ENCODE data around the gene WNK1.
"Not testable (repeated sequence)": the region's sequence is repeated elsewhere in the genome, so short reads cannot be mapped to it uniquely, and the experiment has no call there.

The WNK1 gene

GRCh38 chr12:779745-780734, 27.7 kb downstream of the WNK1 start:
- DNase-seq (ENCODE audit: low spot score): peak; percentile 41

GRCh38 chr12:780750-781379, 28.5 kb downstream of the WNK1 start:
- DNase-seq (ENCODE audit: low spot score): peak; percentile 23

GRCh38 chr12:785706-786105, 33.3 kb downstream of the WNK1 start:
- DNase-seq (ENCODE audit: low spot score): no peak

GRCh38 chr12:788288-788687, 35.9 kb downstream of the WNK1 start:
- no peak for DNase-seq (ENCODE audit: low spot score)

- not testable (repeated sequence) for DNase-seq (ENCODE audit: low spot score)
These were observed 36.4 kb downstream of the WNK1 start for GRCh38 chr12:788762-789161.

GRCh38 chr12:789852-790563, 37.6 kb downstream of the WNK1 start:
- DNase-seq (ENCODE audit: low spot score): no peak

GRCh38 chr12:790608-791007, 38.2 kb downstream of the WNK1 start:
- no peak for DNase-seq (ENCODE audit: low spot score)

GRCh38 chr12:793037-793436, 40.7 kb downstream of the WNK1 start:
- DNase-seq (ENCODE audit: low spot score): no peak

GRCh38 chr12:793711-794110, 41.3 kb downstream of the WNK1 start:
- DNase-seq (ENCODE audit: low spot score): no peak

- peak; percentile 56 for DNase-seq (ENCODE audit: low spot score)
These were observed 42.9 kb downstream of the WNK1 start for GRCh38 chr12:795305-795704.

- DNase-seq (ENCODE audit: low spot score): no peak
These were observed 48.0 kb downstream of the WNK1 start for GRCh38 chr12:800401-800800.

- DNase-seq (ENCODE audit: low spot score): no peak
These were observed 50.1 kb downstream of the WNK1 start for GRCh38 chr12:802242-803120.

- no peak for DNase-seq (ENCODE audit: low spot score)
These were observed 52.7 kb downstream of the WNK1 start for GRCh38 chr12:805022-805632.

- peak; percentile 40 for DNase-seq (ENCODE audit: low spot score)
These were observed 53.9 kb downstream of the WNK1 start for GRCh38 chr12:806200-806791.

GRCh38 chr12:807041-807735, 54.8 kb downstream of the WNK1 start:
- DNase-seq (ENCODE audit: low spot score): no peak

- DNase-seq (ENCODE audit: low spot score): peak; percentile 87
These were observed 57.7 kb downstream of the WNK1 start for GRCh38 chr12:810116-810515.

- DNase-seq (ENCODE audit: low spot score): peak; percentile 71
These were observed 58.5 kb downstream of the WNK1 start for GRCh38 chr12:810671-811415.

GRCh38 chr12:812950-813349, 60.6 kb downstream of the WNK1 start:
- DNase-seq (ENCODE audit: low spot score): peak; percentile 61

GRCh38 chr12:817456-817855, 65.1 kb downstream of the WNK1 start:
- DNase-seq (ENCODE audit: low spot score): not testable (repeated sequence)

Data from hematopoietic multipotent progenitor cell treated with erythropoietin and hydrocortisone succinate and interleukin-3 and kit ligand, for 17 days (in vitro differentiated cells).